ENCODE measurements around the gene ARL8A. TPM values are rescaled to one million over a fixed set of nuclear protein-coding genes. Genes with fewer than 3 reads are reported as not detected.
"Not testable (repeated sequence)": the region's sequence is repeated elsewhere in the genome, so short reads cannot be mapped to it uniquely, and the experiment has no call there.

The ARL8A gene
- total RNA-seq: 10 to 100 TPM; 36.3 to 41.0 TPM

GRCh38 chr1:202144402-202145067, at the start of gene ARL8A:
Gene ARL8A, minus strand, starts transcription at chr1:202144737. Its CDS starts 165 bp downstream, at chr1:202144572.
- Histone ChIP-seq H3K27me3 (replicated peaks; ENCODE audit: insufficient read depth) (no peaks in the 10 kb centered on the region), H3K36me3 (no peaks in the 10 kb centered on the region), H3K4me3 (peak within 1 kb of the TSS; percentile 93), H3K9me3 (no peaks in the 10 kb centered on the region), H3K27ac (peak within 1 kb of the TSS; percentile 85 to 86), H3K4me1 (ENCODE audit: control insufficient read depth in 1 of 2, low read depth in 2 of 2) (peaks cover 6 to 36% of the 10 kb centered on the region in 2 donors)
- DNase-seq (ENCODE audit: low spot score) (no peak), ATAC-seq (ENCODE audit: insufficient number of reproducible peaks, low FRiP score, low read depth) (peak; percentile 49)
- no peak for TF ChIP-seq CTCF (IDR thresholded peaks at IDR 0.05)

GRCh38 chr1:202194328-202194648, 49.8 kb upstream of the ARL8A start:
- no peak for DNase-seq (ENCODE audit: low spot score)
- Histone ChIP-seq H3K27ac (peak overlapping the region; percentile 87 to 97), H3K27me3 (replicated peaks; ENCODE audit: insufficient read depth) (no peaks in the 10 kb centered on the region), H3K4me1 (ENCODE audit: control insufficient read depth in 1 of 2, low read depth in 2 of 2) (peaks cover 12 to 55% of the 10 kb centered on the region in 2 donors), H3K4me3 (peak overlapping the region; percentile 79), H3K36me3 (no peaks in the 10 kb centered on the region), H3K9me3 (no peaks in the 10 kb centered on the region)
- no peak for ATAC-seq (ENCODE audit: insufficient number of reproducible peaks, low FRiP score, low read depth)
- TF ChIP-seq CTCF (IDR thresholded peaks at IDR 0.05): no peak

GRCh38 chr1:202193614-202194327, 49.2 kb upstream of the ARL8A start, which contains the start of gene LGR6:
Gene LGR6, plus strand, starts transcription at chr1:202193799. Its CDS starts 191 bp downstream, at chr1:202193990.
- Histone ChIP-seq H3K27ac (peak within 1 kb of the TSS; percentile 87 to 97), H3K4me1 (ENCODE audit: control insufficient read depth in 1 of 2, low read depth in 2 of 2) (peaks cover 7 to 50% of the 10 kb centered on the region in 2 donors), H3K36me3 (no peaks in the 10 kb centered on the region), H3K4me3 (peak within 1 kb of the TSS; percentile 79), H3K9me3 (no peaks in the 10 kb centered on the region), H3K27me3 (replicated peaks; ENCODE audit: insufficient read depth) (no peaks in the 10 kb centered on the region)
- no peak for TF ChIP-seq CTCF (IDR thresholded peaks at IDR 0.05)
- DNase-seq (ENCODE audit: low spot score): no peak
- no peak for ATAC-seq (ENCODE audit: insufficient number of reproducible peaks, low FRiP score, low read depth)

GRCh38 chr1:202192770-202193613, 48.5 kb upstream of the ARL8A start:
- Histone ChIP-seq H3K4me3 (peak overlapping the region; percentile 79), H3K9me3 (no peaks in the 10 kb centered on the region), H3K4me1 (ENCODE audit: control insufficient read depth in 1 of 2, low read depth in 2 of 2) (peaks cover 4 to 42% of the 10 kb centered on the region in 2 donors), H3K27me3 (replicated peaks; ENCODE audit: insufficient read depth) (no peaks in the 10 kb centered on the region), H3K27ac (peak overlapping the region; percentile 87 to 97), H3K36me3 (no peaks in the 10 kb centered on the region)
- peak; percentile 52 for ATAC-seq (ENCODE audit: insufficient number of reproducible peaks, low FRiP score, low read depth)
- DNase-seq (ENCODE audit: low spot score): no peak
- peak; percentile 92 for TF ChIP-seq CTCF (IDR thresholded peaks at IDR 0.05)

- ATAC-seq (ENCODE audit: insufficient number of reproducible peaks, low FRiP score, low read depth): not testable (repeated sequence)
Measured at GRCh38 chr1:202191391-202191790, 46.9 kb upstream of the ARL8A start.

More at GRCh38 chr1:202191391-202191790, 46.9 kb upstream of the ARL8A start:
- not testable (repeated sequence) for H3K36me3 ChIP-seq; H3K9me3 ChIP-seq; DNase-seq (ENCODE audit: low spot score); H3K27me3 ChIP-seq (replicated peaks; ENCODE audit: insufficient read depth); H3K27ac ChIP-seq; H3K4me3 ChIP-seq
- H3K4me1 ChIP-seq (ENCODE audit: control insufficient read depth in 1 of 2, low read depth in 2 of 2): peaks cover 4 to 35% of the 10 kb centered on the region in 2 donors
